Measurements from ENCODE around the gene PLA2G2F.

PLA2G2F gene

DNA sequence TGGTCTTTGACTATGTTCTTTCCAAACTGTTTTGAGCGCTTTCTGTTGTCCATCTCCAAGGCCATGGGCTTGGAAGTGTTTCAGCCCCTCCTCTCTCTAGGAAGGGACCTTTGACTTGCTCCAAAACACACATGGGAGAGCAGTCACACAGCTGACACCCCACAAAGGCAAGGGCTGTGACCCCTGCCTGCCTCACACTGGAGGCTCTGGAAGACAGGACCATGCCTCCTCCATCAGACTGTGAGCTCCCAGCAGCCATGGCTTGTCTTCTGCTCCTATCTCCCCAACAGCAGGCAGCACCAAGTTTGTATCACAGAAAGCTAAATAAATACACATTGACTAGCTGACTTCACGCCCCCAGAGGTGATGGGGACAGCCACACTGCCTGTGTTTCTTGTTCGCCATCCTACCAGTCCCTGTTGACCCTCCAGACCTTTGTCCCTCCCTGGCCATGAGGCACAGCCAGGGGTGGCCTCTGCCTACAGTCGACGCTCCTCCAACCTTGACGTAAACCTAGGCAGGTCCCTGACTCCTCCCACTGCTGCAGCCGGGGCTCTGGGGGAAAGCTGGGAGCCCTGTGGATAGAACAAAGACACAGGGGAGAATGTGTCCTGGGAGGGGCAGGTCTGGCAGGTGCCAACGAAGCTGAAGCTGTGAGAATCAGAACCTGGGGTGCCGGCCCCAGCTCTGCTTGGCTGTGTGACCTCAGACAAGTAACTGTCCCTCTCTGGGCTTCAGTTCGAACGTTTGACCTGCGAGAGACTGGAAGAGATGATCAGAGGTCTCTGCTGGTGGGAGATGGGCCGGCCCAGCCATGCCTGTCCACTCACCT, 4.8 kb downstream of the PLA2G2F start:
- DNase-seq = no peak

DNA sequence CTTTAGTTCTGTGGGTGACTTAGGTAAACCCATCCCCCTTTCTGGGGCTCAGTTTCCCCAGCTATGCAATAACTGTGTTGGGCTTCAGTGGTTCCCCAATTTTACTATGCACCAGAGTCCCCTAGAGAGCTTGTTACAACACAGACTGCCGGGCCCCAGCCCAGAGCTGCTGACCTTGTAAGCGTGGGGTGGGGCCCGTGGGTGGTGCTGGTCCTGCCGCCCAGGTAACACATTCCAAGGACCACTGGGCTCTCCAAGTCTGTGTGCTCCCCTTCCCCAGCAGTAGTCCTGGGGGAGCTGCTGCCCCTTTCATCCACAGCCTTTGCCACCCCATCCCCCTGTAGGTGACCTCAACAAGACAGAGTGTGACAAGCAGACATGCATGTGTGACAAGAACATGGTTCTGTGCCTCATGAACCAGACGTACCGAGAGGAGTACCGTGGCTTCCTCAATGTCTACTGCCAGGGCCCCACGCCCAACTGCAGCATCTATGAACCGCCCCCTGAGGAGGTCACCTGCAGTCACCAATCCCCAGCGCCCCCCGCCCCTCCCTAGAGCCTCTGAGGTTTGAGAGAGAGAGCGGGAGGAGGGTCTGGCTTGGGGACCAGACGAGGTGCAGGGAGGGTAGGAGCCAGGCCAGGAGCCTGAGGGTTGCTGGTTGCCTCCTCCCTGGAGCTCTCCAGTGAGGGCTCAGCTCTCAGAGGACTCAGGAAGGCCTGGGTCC, 8.9 kb downstream of the PLA2G2F start:
- DNase-seq = no peak

DNA sequence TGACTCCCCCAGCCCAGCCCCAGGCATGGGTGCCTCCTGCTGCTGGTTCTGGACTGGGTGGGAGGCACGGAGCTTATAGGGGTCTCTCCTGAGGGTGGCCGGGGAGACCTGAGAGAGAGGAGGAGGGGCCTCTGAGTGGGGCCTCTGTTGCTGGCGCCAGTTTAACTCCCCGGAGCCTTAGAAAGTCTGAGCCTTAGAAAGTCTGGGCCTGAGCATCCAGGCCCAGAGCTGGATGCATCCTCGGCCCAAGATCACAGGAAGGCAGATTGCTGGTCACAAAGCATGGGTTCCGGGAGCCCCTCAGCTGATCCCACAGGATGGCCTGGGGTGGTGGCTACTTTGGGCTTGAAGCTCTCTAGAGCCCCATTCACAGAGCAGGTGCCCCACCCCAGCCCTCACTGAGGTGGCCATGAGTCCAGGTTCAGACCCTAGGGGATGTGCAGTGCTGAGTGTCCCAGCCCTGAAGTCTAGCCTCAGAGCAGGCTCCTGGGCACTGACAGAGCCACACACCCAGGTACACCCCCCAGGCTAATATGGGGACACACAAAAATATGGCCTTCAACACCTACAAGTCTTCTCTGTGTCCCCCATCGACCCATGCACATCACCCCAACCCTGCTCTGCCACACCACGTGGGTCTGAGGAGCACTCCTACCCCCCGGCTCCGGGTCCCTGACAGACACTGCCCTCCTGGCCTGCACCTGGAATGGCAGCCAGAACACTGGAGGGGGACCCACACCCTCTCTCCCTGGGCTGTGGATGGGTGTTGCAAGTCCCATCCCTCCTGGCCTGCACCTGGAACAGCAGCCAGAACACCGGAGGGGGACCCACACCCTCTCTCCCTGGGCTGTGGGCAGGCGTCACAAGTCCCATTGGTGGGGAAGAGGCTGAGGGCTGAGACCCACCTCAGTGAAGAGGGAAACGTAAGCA, 9.7 kb downstream of the PLA2G2F start:
- no peak for DNase-seq

DNA sequence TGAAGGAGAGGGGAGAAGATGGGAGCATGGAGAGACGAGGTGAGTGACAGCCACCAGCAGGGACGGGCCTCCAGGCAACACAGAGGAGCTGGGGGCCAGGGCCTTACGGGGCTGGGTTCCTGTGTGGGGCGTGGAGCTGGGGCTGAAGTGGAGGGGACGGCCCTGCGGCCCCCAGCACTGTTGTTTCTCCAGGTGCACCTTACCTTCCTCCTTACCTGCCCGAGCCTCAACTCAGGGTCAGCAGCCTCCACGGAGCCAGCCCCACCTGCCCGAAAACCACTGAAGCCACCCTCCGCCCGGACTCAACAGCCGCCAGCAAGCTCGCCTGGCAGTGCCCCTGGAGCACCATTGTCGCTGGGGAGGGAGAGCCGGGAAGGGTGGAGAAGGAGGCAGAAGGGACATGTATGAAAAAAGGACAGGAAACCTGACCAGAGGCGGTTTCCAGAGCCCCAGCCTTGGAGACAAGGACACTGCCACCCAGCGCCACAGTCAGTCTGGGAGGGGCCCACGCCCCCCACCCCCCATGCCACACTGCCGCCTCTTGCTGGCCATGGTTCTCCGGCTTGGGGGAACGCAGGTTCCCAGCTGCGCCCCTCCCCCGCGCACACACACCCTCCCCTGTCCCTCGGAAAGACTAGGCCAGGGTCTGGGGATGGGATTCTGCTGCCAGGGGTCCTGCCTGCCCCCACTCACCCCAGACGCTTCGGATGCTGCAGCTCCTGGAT, 10.6 kb downstream of the PLA2G2F start:
- DNase-seq = no peak

DNA sequence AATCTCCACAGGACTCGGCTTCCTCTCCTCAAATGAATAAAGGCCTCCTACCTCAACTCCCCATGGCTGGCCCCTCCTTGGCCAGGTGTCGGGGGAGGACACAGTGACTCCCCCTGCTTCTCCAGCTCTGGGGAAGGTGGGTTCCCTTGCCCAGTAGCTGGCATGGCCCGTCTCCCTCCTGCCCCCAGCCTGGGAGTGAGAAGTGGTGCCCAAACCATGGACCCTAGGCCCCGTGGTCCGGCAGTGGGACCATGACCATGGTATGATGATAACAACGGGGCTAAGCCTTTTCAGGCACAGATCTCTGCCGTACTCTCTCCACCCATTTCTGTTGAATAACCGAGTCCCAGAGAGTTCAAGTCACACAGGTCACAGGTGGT, 11.2 kb downstream of the PLA2G2F start:
- DNase-seq = no peak

DNA sequence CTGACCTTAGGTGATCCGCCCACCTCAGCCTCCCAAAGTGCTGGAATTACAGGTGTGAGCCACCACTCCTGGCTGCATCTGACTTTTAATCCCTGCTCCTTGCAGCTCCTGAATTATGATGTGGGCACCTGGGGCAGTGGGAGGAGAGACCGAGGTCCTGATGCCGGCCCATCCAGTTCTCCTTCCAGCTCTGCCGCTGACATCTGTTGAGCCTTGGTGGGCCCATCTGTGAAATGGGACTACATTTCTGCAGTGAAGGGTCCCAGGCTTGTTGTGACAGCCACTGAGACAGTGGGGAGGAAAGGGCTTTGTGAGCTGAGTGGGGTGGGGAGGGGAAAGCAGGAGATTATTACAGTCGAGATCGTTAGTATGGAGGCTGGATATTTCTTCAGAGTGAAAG, 11.8 kb downstream of the PLA2G2F start:
- no peak for DNase-seq

DNA sequence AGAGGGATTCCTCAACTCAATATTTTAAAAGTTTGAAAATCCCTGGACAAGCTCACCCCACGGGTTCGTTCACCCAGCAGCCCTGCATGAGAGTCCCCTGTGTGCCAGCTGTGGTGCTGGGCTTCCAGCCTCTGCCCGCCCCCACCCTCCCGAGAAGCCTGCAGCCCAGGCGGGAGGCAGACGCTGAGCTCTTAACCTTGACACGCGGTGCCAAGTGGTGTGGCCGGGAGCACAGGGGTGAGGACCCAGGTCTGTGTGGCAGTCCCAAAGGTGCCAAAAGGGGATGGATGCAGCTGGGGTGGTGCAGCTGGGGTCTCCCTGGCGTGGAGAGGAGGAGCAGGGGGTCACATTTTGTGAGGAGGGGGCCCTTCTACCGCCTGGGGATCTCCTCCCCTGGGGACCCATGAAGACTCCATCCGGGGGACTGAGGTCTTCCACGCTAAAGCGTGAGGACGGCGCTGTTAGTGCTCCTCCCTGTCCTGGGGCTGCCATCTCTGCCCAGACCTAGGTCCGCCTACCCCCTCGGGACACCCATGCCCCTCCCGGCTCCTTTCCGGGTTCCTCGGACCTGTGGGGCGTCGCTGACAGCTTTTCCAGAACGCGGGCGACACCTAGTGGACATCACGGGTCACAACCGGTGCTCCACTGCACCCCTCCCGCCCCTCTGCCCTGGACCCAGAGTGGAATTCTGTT, 12.9 kb downstream of the PLA2G2F start:
- peak; percentile 89 for DNase-seq

DNA sequence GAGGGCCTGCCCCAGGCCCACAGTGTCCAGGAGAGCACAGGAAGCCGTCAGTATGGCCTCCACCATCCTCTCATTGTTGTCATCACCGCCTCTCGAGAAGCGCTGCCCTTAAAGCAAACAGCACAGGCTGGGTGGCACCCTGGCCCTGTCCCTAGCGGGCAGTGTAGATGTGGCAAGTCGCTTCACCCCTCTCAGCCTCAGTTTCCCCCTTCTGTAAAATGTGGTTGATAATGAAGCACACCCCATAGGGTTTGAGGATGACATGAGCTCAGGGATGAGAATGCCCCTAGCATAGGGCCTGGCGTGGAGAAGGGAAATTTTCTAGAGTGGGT, 13.4 kb downstream of the PLA2G2F start:
- DNase-seq = no peak

DNA sequence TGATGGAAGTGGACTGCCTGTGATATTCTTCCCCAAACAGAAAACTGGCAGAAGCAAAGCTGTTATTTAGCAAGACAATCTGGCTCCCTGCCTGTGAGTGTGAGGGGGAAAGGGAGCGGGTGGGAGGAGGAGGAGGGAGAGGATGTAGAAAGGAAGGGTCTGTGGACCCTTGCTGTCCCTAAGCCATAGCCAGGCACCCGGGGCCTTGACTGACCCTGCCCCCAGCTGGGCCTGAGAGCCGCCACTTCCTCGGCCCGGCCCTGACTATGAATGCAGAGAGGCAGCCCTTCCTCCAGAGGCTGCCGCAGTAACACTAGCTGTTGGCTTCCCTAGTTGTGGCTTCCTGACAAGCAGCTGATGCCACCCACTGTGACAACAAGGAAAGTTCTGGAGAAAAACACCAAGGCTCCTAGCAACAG, 13.9 kb downstream of the PLA2G2F start:
- DNase-seq = no peak

DNA sequence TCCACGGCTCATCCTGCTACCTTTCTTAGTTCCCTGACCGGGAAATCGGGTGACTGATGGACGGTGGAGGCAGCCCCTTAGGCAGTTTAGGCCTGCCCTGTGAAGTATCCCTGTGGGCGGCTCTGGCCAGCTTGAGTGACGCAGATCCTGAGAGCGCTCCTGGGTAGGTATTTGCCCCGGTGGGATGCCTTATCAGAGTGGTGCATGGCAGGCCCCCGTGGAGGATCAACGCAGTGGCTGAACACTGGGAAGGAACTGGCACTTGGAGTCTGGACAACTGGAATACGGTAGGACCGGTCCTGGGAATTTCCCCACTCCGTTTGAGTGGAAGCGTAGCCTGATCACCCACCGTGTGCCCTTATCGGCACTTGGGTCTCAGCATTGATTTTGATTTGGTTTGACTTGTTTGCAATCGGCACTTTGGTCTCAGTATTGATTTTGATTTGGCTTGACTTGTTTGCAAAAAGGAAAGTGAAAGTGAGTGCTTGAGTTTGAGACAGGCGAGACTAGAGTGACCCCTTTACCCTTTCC, 15.2 kb downstream of the PLA2G2F start:
- no peak for DNase-seq

DNA sequence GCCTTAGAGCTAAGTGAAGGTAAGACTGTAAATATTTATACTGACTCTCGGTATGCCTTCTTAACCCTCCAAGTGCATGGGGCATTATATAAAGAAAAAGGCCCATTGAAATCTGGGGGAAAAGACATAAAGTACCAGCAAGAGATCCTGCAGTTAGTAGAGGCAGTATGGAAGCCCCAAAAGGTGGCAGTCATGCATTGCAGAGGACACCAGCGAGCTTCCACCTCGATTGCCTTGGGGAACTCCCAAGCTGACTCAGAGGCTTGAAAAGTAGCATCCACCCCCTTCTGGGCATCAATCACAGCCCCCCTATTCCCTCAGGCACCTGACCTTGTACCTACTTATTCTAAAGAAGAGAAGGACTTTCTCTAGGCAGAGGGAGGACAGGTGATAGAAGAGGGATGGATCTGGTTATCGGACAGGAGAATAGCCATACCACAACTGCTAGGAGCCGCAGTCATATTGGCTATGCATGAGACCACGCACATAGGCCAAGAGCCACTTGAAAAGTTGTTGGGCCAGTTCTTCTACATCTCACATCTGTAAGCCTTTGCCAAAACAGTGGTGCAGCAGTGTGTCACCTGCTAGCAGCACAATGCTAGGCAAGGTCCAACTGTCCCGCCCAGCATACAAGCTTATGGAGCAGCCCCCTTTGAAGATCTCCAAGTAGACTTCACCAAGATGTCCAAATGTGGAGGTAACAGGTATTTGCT, 19.4 kb downstream of the PLA2G2F start:
- no peak for DNase-seq

DNA sequence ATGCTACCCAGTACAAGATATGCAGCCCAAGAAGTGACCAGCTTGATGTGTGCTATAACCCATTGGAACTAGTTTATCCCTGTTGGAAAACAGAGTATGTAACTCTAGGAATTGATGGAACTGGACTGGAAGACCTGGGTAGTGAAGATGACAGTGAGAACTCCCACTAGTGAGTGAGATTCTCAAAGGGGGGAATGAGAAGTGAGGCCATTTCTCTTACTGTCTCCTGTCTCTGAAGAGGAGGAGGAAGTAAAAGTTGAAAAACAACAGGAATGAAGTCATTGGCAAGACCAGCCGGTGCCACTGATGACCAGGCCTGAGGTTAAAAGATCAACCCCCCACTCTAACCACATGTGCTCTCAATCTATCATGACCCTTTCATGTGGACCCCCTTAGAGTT, 20.9 kb downstream of the PLA2G2F start:
- no peak for DNase-seq

DNA sequence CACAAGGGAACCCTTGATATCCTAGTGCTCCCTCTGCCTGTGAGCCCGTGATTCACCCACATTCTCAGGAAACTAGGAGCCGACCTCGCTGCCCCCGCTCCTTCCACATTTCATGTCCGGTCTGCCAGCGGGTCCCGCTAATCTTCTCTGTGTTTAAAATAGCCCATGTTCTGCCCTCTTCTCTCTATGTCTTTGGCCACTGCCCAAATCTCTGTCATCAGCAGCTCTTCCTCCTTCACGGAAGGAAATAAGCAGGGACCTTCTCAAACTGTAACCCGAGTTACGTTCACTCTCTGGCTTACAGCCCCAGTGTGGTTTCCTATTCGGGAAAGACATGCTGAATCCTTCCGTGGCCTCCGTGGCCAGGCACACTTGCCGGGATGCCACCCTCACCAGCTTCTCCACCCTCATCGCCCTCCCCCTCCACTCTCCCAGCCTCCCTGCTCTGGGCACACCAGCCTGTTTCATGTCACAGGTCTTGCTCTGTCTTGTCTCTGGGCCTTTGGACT, 25.6 kb downstream of the PLA2G2F start:
- no peak for DNase-seq

DNA sequence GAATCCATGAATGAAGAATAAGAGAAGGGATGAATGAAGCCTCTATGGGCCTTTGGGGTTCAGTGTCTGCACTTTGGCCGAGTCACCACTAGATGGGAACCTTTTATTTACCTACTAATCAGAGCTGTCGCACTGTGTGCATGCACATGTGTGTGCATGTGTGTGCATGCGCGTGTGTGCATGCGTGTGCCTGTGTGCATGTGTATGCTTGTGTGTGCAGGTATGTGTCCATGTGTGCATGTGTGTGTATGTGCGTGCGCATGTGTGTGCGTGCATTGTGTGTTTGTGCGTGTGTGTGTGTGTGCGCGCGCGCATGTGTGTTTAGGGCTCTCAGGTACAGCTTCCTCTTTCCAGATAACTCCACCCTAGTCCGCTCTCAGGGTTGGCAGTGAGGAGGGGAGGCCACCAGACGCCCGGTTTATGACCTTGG, 26.4 kb downstream of the PLA2G2F start:
- no peak for DNase-seq

DNA sequence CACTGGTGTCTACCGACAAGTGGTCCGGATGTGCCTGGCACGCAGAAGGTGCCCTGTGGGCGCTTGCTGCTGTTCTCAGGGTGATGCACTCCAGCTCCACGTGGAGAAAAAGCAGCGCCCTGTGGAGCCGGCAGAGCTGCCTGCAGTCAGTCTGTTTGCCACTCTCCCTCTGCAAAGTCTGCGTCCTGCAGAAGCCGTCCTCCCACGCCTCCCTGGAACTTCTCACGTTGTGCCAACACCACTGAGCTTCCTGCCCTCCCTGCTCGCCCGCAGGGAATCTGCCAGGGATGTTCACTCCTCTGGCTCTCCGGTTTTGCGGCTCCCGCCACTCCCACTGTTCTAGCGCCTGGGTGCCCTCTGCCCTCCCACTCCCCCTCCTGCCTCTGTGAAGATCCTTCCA, 26.9 kb downstream of the PLA2G2F start:
- no peak for DNase-seq

DNA sequence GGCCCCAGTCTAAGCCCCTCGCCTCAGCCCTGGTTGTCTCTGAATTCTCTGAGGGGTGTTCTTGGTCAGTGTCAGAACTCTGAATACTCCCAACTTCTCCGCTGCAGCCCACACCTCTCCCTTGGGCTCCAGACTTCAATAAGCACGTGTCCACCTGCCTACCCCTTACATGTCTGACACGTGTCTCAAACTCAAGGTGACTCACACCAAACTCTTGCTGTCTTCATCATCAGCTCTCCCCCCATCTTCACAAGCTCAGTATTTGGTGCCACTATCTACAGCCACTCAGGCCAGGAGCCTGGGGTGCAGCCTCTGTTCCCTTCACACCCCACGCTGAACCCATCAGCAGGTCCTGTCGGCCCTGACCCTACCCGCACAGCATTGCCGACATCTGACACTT, 28.0 kb downstream of the PLA2G2F start:
- no peak for DNase-seq

DNA sequence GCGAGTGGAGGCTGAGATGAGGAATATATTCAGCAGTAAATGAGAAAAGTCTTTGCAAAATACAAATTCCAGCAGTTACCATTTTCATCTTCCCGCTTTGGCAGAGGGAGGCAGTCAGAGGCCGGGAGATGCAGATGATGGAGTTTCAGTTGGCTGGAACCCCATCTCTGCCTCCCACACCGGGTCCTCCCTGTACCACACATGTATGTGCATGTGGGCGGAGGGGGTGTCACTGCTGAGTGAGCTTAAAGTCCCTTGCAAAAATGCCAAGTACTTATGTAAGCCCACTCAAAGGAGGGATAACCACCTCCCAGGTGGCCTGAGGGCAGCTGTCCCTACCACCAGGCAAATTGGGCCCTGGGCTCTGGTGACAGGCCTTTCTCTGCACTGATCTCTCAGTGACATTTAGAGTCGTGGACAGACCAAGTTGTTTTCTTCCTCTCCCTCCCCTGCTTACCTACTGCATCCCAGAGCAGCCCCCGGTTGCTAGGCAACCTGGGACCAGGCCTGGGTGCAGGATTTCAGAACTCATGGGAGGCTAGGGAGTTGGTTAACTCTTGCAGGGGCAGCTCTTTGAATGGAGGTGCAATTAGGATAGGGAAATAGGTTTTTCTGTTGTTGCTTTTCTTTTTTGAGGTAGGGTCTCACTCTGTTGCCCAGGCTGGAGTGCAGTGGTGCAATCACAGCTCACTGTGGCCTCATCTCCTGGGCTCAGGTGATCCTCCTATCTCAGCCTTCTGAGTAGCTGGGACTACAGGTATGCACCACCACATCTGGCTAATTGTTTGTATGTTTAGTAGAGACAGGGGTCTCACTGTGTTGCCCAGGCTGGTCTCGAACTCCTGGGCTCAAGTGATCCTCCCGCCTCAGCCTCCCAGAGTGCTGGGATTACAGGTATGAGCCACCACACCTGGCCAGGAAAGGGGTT, 29.7 kb downstream of the PLA2G2F start:
- no peak for DNase-seq

DNA sequence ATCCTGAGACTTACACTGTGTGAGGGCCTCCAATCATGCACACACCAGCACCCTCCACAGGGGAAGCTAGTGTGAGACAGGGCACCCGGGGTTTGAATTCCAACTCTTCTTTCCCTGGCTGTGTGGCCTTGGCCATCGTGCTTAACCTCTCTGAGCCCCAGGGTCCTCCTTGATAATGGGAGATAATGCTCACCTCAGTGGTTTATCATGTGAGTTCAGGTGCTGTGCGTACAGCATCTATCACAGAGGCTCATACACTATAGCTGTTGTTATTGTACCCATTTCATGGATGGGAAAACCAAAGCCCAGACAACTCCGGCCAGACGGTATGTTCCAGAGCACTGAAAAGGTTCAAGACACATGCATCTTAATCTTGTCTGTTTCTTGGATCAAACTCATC, 30.8 kb downstream of the PLA2G2F start:
- no peak for DNase-seq

DNA sequence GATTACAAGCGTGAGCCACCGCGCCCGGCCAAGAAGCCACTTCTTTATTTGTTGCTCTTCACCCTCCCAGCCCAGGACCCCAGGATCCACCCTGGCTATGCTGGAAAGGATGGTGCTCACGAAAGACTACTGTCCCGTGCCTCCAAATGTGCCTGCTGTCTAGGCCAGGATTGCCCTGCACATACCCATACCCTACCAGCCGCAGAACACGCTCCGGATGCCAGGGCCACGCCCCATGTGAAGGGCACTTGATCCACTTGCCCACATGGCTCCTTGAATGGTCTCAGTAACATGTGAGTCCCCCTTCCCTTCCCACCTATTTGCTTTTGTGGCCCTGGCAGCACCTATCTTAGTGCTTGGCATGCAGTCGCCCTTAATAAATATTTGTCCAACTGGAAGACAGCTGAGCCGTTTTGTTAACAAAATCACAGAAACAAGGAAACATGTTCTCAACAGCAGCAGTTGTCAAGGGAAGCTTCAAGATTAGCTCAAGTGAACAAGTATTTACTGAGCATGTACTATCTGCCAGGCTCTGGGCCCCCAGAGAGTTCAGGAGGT, 33.0 kb downstream of the PLA2G2F start:
- no peak for DNase-seq
